Spinal cord (tissue), 10 donors: ENCODE data around the gene DDIT3. TPM values are rescaled to one million over a fixed set of nuclear protein-coding genes. Genes with fewer than 3 reads are reported as not detected.
A peak's percentile ranks its signal among the peaks of the same experiment; 100 is the strongest.

Experiments
- DNase-seq, 6 donors: peaks; one replicate each; pipeline versions ENCODE4 v3.0.0 to v3.0.0-alpha.2; 2013 to 2015; ENCODE audit warnings: low spot score in 6 of 6, low read depth in 4 of 6
- H3K27ac ChIP-seq: one replicate; pipeline ENCODE4 v1.5.1; 2013; ENCODE audit warnings: low read depth, low read length, control low read depth
- H3K27me3 ChIP-seq: one replicate; pipeline ENCODE4 v1.6.1; 2013; ENCODE audit warnings: low read length; ENCODE audit not compliant: control insufficient read depth, insufficient read depth
- H3K36me3 ChIP-seq: one replicate; pipeline ENCODE4 v1.6.1; 2013; ENCODE audit warnings: low read length; ENCODE audit not compliant: control insufficient read depth, insufficient read depth
- H3K4me1 ChIP-seq: one replicate; pipeline ENCODE4 v1.6.1; 2013; ENCODE audit warnings: low read length; ENCODE audit not compliant: control insufficient read depth, insufficient read depth
- H3K4me3 ChIP-seq: one replicate; pipeline ENCODE4 v1.5.1; 2013; ENCODE audit warnings: low read depth, low read length, control low read depth
- H3K9me3 ChIP-seq: one replicate; pipeline ENCODE4 v1.6.1; 2013; ENCODE audit warnings: low read length; ENCODE audit not compliant: control insufficient read depth, insufficient read depth
- WGBS: methylation state at CpG from one replicate; pipeline ENCODE4 v1.1.5; 2013; ENCODE audit warnings: missing lambda C conversion rate; ENCODE audit not compliant: insufficient coverage; 5-methylcytosine and 5-hydroxymethylcytosine counted together
- polyA plus RNA-seq, 2 donors: library from polyadenylated mRNA; unstranded; fragments of 120-200 nt; gene quantifications; one replicate each; pipeline ENCODE4 v1.2.1, GENCODE V29; 2013; ENCODE audit not compliant: insufficient read length in 2 of 2
- total RNA-seq, 2 donors: library from RNA; depleted of rRNA in 1 of 2; stranded (reverse); fragments of 120-200 nt in 1 of 2; fragments of >200 nt in 1 of 2; gene quantifications; one replicate each; pipeline versions ENCODE4 v1.2.3 to v1.2.4, GENCODE V29; 2013 to 2014
- donor health status: healthy.

Gene DDIT3
- total and polyA plus RNA-seq, 4 donors = 19.9 to 46.7 (median 27.4) TPM

- 69% methylated on average over 9 of the region's 12 CpGs for WGBS
- H3K4me1 ChIP-seq = peaks cover 21% of the 10 kb centered on the region
- H3K27me3 ChIP-seq = peaks cover 67% of the 10 kb centered on the region
- no peak overlapping the region for H3K4me3 ChIP-seq
- no peaks in the 10 kb centered on the region for H3K36me3 ChIP-seq
- no peak for DNase-seq
- H3K27ac ChIP-seq = no peak overlapping the region
- H3K9me3 ChIP-seq = no peaks in the 10 kb centered on the region
Observed at GRCh38 chr12:57477710-57478681, 42.3 kb downstream of the DDIT3 start.

GRCh38 chr12:57476993-57477709 lies 43.2 kb downstream of the DDIT3 start:
- Histone ChIP-seq H3K27ac (no peak overlapping the region), H3K27me3 (peaks cover 72% of the 10 kb centered on the region), H3K36me3 (no peaks in the 10 kb centered on the region), H3K9me3 (no peaks in the 10 kb centered on the region), H3K4me3 (no peak overlapping the region), H3K4me1 (peaks cover 21% of the 10 kb centered on the region)
- DNase-seq = no peak
- WGBS = 76% methylated on average over 15 of the region's 15 CpGs

GRCh38 chr12:57476162-57476992 lies 43.9 kb downstream of the DDIT3 start:
- H3K27ac ChIP-seq = no peak overlapping the region
- WGBS = 38% methylated on average over 11 of the region's 29 CpGs
- H3K4me3 ChIP-seq = no peak overlapping the region
- H3K9me3 ChIP-seq = no peaks in the 10 kb centered on the region
- peaks cover 76% of the 10 kb centered on the region for H3K27me3 ChIP-seq
- no peaks in the 10 kb centered on the region for H3K36me3 ChIP-seq
- no peak for DNase-seq
- peaks cover 21% of the 10 kb centered on the region for H3K4me1 ChIP-seq

GRCh38 chr12:57475271-57476161 lies 44.8 kb downstream of the DDIT3 start:
- Histone ChIP-seq H3K36me3 (peaks cover 3% of the 10 kb centered on the region), H3K4me3 (peak overlapping the region; percentile 21), H3K27ac (no peak overlapping the region), H3K9me3 (no peaks in the 10 kb centered on the region), H3K4me1 (peaks cover 21% of the 10 kb centered on the region), H3K27me3 (peaks cover 76% of the 10 kb centered on the region)
- WGBS = 1% methylated on average over 83 of the region's 84 CpGs
- peak in 2 of 6 donors; percentile 24 to 36 for DNase-seq

- H3K4me3 ChIP-seq = no peak overlapping the region
- H3K9me3 ChIP-seq = no peaks in the 10 kb centered on the region
- no peak overlapping the region for H3K27ac ChIP-seq
- DNase-seq = no peak
- H3K4me1 ChIP-seq = peaks cover 21% of the 10 kb centered on the region
- 43% methylated on average over 6 of the region's 7 CpGs for WGBS
- peaks cover 7% of the 10 kb centered on the region for H3K36me3 ChIP-seq
- peaks cover 71% of the 10 kb centered on the region for H3K27me3 ChIP-seq
Observed at GRCh38 chr12:57474862-57475261, 45.5 kb downstream of the DDIT3 start.

GRCh38 chr12:57474430-57474829 lies 45.9 kb downstream of the DDIT3 start:
- WGBS = 85% methylated on average over 5 of the region's 8 CpGs
- H3K27ac ChIP-seq = no peak overlapping the region
- DNase-seq = no peak
- H3K4me1 ChIP-seq = peaks cover 21% of the 10 kb centered on the region
- H3K9me3 ChIP-seq = no peaks in the 10 kb centered on the region
- H3K27me3 ChIP-seq = peaks cover 67% of the 10 kb centered on the region
- no peak overlapping the region for H3K4me3 ChIP-seq
- peaks cover 7% of the 10 kb centered on the region for H3K36me3 ChIP-seq

- Histone ChIP-seq H3K9me3 (no peaks in the 10 kb centered on the region), H3K36me3 (peaks cover 7% of the 10 kb centered on the region), H3K4me3 (no peak overlapping the region), H3K4me1 (peaks cover 21% of the 10 kb centered on the region), H3K27ac (no peak overlapping the region), H3K27me3 (peaks cover 63% of the 10 kb centered on the region)
- DNase-seq = no peak
- WGBS = no CpG with 5 or more reads among the region's 5 CpGs
Observed at GRCh38 chr12:57473886-57474285, 46.4 kb downstream of the DDIT3 start.

- Histone ChIP-seq H3K36me3 (peaks cover 7% of the 10 kb centered on the region), H3K9me3 (no peaks in the 10 kb centered on the region), H3K27ac (no peak overlapping the region), H3K27me3 (peaks cover 58% of the 10 kb centered on the region), H3K4me3 (no peak overlapping the region), H3K4me1 (peaks cover 21% of the 10 kb centered on the region)
- 71% methylated on average over 1 of the region's 3 CpGs for WGBS
- no peak for DNase-seq
Observed at GRCh38 chr12:57473392-57473791, 46.9 kb downstream of the DDIT3 start.
